GM20000 (cell line): ENCODE data around the gene ADARB2.

Experiments
- DNase-seq: peaks from one replicate; pipeline ENCODE4 v3.0.0; 2012; ENCODE audit warnings: low spot score
- CTCF ChIP-seq: IDR thresholded peaks from 2 replicates; pipeline ENCODE4 v1.5.1; 2012; ENCODE audit warnings: mild to moderate bottlenecking, control low read depth; ENCODE audit errors: extremely low read depth, missing control alignments

ADARB2 gene

GRCh38 chr10:1169981-1170866 is 567.1 kb downstream of the ADARB2 start:
- TF ChIP-seq CTCF, result no peak

GRCh38 chr10:1169186-1169885 is 568.0 kb downstream of the ADARB2 start:
- no peak for DNase-seq
- TF ChIP-seq CTCF, result no peak

More at GRCh38 chr10:1169981-1170866, 567.1 kb downstream of the ADARB2 start:
- DNase-seq, result no peak

GRCh38 chr10:1168763-1169162 is 568.6 kb downstream of the ADARB2 start:
- TF ChIP-seq CTCF, result no peak
- no peak for DNase-seq

- TF ChIP-seq CTCF, result no peak
- DNase-seq, result no peak
Observed at GRCh38 chr10:1166828-1167275, 570.5 kb downstream of the ADARB2 start.

- DNase-seq, result no peak
- no peak for TF ChIP-seq CTCF
Observed at GRCh38 chr10:1166101-1166827, 571.1 kb downstream of the ADARB2 start.

- no peak for DNase-seq
- no peak for TF ChIP-seq CTCF
Observed at GRCh38 chr10:1163831-1164230, 573.5 kb downstream of the ADARB2 start.
